Panc1 (cell line): ENCODE measurements around the gene SLC16A5.

Experiments
- CTCF ChIP-seq: fragments of 450-650 bp; IDR thresholded peaks from 2 replicates; pipeline ENCODE4 v1.5.1; 2017; ENCODE audit warnings: mild to moderate bottlenecking
- POLR2AphosphoS5 ChIP-seq: IDR thresholded peaks from 2 replicates; pipeline ENCODE4 v1.6.1; 2012; ENCODE audit warnings: mild to moderate bottlenecking, low read depth, low read length, moderate library complexity

- no peak for TF ChIP-seq CTCF
- TF ChIP-seq POLR2AphosphoS5: no peak
Observed at GRCh38 chr17:75153780-75154194, 66.0 kb downstream of the SLC16A5 start.
